HS-5 (cell line): ENCODE results near the gene DRD4.

Experiments used
- DNase-seq: peaks from one replicate; pipeline ENCODE4 v3.0.0-alpha.2; 2012; ENCODE audit warnings: low read depth

DRD4 gene

DNA sequence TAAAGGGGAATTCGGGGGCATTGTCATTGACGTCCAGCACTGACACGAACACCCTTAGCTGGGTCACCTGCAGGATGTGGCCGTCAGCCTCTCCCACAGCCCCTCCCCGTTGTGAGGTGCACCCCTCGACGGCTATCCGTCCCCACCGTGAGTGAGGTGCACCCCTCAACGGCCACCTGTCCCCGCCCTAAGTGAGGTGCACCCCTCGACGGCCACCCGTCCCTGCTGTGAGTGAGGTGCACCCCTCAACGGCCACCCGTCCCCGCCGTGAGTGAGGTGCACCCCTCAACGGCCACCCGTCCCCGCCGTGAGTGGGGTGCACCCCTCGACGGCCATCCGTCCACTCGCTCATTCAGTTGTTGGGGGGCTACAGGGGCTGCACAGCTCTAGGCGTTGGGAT lies 15.2 kb upstream of the DRD4 start:
- no peak for DNase-seq

DNA sequence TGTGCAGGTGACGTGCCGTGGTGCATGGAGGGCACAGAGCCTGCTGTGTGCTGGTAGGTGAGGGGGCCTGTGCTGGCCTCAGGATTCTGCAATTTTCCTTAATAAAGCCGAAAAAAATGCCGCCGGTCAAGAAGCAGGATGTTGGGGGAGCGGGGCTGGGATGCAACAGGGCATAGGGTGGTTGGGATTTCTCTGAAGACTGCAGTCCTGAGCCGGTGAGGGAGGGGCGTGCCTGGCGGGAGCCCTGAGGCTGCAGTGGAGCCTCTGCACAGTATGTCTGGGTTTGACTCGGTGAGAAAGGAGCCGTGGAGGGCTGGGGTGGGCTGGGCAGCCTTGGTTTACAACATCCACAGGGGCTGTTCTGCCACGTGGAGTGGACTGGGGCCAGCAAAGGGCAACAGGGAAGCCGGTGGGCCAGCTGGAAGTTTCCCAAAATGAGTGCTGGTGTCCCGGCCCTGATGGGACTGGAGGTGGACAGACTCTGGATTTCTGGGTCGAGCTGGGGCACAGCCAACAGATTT lies 13.7 kb upstream of the DRD4 start:
- no peak for DNase-seq

DNA sequence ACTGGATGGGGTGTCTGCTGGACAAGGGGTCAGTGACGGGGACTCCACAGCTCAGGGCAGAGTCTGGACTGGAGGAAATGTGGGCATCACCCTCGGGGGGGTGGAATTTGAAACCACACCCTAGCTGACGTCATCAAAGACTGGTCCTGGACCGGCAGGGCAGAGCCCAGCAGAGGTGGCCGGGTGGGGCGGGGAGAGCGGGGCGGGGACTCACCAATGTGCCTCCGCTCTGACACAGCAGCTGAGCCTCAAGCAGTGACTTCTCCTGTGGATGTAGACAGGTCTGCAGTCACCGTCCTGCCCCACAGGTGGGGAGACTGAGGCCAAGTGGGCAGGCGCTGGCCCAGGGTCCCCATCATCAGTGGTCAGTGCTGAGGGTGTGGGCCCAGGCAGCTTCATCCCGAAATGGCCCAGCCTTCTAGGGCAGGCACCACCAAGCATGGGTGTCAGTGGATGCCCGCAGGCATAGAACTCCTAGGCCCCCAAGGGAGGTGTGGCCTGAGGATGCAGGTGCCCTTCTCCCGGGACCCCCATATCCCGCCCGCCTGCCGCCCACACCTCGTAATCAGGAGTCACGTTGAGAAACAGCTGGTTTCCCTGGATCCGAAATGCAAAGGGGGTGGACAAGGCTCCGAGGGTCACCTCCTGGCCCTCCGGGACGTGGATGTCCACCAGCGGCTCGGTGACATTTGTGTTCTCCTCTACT lies 12.9 kb upstream of the DRD4 start:
- no peak for DNase-seq

DNA sequence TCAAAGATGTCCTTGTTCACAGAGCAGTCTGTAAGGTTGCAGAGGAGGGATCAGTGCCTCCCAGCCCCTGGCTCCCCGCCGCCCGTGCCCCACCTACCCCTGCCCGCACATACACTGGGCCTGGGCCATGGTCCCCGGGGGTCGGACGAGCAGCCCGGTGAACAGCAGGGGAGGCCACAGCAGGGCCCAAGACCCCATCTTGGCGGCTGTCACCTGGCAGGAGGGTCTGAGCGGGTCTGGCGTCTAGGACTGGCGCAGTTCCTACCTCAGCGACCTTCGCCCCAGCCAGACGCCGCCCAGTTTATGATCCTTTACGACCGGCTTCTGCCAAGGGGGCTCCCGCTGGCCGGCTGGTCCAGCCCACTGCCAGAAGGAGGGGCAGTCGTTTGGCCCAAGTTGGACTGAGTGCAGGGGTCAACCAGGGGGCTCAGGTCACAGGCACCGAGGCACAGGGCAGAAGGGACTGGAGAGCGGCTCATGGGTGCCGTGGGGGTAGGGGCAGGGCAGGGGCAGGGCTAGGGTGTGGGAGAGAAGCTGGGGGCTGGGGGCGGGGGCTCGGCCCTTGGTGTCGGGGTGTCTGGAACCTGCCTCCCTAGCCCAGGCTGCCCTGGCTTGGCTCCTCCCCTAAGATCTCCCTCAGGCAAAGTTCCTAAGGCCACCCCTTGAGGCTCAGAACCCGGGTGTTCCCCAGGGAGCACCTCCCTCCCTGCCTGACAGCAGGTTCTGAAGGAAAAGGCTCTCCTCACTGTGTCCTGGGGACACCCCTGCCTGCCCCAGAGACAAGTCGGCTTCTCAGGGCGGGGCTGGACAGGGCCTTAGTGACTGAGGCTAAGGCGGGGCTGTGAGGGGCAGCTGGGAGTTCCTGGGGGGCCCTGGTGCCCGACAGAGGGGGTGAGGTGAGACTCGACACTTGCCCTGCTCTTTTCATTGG lies 12.1 kb upstream of the DRD4 start, which contains the start of gene CDHR5:
Gene CDHR5 (minus strand): TSS at position 251 of the 931 bp plus-strand sequence. CDS start 53 bp downstream, at position 198.
- DNase-seq: no peak

DNA sequence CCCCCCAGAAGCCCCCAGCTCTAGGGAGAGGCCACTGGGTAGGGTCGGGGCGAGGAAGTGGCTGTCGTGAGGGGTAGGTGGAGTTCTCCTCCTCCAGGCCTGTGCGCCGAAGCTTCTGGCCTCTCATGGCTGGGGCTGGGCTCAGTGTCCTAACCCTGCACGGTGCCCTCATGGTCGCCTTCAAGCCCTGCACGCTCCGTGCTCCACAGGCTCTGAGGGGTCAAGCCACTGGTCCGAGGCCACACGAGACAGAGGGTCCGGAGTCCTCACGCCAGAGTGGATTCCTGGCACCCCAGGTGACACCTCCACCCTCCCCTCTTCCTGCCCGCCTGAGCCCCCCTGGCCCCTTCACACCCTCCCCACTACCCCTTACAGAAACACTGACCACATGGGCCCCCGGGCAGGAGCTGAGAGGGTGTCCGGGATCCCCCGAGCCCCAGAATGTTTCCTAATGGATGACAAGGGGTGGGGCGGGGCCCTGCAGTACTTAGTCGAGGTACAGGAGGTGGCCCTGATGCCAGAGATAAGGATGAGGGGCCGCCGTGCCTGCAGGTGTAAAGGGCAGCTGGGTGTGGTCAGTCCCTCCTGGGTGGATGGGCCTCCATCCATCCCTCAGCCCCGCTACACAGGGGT lies 11.3 kb upstream of the DRD4 start:
- no peak for DNase-seq

DNA sequence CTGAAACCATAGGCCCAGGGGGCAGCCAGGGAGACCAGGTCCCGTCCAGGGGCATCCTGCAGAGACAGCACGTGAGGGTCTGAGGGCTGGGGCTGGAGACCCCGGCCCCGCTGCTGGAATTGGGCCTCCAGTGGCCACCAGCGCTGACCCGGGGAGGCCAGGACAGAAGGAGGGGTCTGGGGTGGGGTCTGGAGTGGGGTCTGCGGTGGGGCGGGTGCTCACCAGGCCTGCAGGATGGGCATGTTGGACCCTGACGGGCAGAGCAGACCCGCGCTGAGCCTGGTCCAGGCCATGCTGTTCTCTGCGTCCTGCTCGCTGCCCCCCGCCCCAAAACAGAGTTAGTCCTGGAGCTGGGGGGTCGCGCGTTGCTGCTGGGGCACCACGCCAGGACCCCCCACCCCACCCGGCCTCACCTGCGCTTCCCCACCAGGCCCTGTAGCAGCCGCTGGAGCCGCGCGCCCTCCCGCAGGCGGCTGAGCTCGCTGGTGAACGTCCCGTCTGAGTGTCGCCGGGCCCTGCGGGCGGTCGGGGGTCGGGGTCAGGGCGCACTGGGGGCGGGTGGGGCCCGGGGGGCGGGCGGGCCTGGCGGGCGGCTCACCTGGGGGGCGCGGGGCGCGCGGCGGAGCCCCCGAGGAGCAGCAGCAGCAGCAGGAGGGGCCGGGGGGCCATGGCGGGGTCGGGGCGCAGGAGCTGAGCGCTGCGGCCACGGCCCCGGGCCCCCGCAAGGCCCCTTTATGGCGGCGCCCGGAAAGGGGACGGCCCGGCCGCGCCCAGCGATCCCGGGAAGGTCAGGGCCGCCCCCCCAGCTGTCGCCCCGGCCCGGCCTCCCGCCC lies 10.4 kb upstream of the DRD4 start, which contains the start of gene SCT:
Gene SCT (minus strand): TSS at position 707 of the 833 bp plus-strand sequence. CDS start 38 bp downstream, at position 669.
- DNase-seq: no peak

DNA sequence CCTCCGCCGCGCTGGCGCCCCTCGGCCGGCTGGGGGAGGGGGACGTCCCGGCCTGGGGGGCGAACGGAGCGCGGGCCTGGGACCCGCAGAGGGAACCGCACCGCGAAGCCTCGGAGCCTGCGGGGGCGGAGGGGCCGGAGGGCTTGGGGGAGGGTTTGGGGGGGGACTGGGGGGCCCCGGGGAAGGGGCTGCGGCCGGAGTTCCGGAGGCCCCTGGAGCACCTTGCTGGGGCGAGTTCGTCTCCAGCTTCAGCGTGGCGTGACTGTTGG lies 9.8 kb upstream of the DRD4 start:
- DNase-seq: no peak

DNA sequence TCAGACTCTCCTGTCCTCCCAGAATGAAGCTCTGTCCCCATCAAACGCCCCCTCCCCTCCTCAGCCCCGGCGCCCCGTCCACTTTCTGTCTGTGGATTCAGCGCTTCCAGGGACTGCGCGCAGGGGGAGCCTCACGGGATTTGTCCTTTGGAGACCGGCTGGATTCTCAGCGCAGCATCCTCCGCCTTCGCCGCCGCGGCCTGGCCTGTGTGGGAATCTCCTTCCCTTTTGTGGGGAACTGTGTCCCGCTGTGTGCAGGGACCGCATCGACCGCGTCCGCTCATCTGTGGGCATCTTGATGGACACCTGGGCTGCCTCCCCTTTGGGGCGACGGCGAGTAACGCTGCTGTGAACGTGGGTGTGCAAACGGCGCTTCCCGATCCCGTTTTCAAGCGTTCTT lies 9.0 kb upstream of the DRD4 start:
- DNase-seq: no peak

DNA sequence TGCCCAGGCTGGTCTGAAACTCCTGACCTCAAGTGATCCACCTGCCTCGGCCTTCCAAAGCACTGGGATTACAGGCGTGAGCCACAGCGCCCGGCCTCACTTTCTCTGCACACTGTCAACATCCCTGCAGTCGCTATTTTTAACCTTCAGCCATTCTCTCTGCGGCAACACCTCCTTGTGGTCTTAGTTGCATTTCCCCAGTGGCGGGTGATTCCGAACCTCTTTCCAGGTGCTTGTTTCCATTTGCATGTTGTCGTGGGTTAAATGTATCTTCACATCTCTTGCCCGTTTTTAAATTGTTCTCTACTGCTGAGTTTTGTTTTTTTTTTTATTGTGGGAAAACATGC lies 7.9 kb upstream of the DRD4 start:
- DNase-seq: no peak

DNA sequence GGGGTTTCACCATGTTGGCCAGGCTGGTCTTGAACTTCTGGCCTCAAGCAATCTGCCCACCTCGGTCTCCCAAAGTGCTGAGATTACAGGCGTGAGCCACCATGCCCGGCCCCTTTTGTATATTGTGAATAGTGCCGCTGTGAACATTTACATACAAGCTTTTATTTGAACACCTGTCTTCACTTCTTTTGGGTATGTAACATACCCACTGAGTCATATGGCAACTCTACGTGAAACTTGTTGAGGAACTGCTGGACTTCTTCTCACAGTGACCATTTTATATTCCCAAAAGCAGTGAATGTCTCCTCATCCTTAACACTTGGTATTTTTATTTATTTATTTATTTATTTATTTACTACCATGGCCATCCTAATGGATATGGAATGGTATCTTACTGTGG lies 6.2 kb upstream of the DRD4 start:
- no peak for DNase-seq

DNA sequence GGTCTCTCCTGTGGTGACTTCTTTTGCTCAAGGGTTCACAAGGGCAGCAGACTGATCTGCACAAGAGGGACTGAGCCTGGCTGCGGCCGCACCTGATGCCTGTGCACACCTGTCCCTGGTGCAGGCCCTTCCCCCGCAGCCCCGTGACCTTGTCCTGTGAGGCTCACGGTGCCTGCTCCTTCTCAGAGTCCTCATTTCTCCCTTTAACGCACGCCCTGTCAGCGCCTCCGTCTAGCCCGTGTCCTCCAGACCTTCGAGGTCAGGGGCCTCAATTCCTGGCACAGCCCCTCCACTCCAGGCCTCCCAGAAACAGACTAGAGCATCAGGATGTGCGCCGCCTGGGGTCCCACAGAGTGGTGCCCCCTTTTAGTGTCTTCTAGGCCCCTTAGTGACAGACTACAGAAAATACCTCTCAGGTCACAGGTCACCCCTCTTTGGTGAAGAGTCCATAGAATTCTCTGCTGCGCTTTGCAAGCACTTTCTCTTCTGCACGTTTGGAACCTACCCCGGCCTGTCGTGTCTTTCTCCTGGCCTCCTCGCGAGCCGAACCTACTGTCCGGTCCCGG lies 1.0 kb upstream of the DRD4 start:
- no peak for DNase-seq

DNA sequence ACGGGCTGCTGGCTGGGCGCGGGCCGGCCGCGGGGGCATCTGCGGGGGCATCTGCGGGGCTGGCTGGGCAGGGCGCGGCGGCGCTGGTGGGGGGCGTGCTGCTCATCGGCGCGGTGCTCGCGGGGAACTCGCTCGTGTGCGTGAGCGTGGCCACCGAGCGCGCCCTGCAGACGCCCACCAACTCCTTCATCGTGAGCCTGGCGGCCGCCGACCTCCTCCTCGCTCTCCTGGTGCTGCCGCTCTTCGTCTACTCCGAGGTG lies 194 bp downstream of the DRD4 start:
- DNase-seq: no peak

DNA sequence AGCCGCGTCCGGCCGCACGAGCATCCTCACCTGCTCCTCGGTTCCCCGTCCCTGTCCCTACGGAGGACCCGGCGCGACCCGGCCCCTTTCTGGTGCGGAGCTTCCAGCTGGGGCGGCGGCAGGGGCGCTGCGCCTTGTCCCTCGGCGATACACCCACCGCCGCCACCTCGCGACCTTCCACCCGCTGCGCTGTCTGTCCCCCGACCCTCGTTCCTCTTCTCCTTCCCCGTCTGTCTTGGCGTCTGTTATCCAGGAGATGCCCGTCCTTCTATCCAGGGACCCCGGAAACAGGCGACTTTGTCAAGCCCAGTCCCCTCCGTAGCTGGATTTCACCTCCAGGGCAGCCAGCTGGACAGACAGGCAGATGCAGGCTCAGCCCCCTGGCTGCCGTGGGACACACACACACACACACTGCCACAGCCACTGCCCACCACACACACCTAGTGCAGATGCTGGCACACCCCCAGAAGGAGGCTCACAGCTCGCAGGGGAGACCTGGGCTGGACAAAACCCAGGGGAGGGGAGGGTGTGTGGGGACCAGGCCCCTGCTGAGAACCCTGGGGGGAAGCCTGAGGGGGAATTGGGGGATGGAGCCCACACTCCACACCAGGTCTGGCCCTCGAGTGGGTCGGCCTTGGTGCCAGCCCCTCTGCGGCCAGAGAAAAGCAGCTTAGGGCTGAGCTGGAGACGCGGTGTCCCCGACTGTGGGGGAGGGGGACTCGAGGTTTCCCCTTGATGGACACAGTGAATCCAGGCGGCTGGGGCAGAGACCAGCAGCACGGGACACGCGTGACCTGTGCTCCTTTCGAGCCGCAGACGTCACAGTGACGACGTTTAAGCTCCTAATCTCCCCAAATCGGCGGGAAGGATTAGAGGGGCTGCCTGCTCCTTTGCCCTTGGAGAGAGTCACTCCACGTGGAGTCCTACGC lies 788 bp downstream of the DRD4 start:
- DNase-seq: no peak

DNA sequence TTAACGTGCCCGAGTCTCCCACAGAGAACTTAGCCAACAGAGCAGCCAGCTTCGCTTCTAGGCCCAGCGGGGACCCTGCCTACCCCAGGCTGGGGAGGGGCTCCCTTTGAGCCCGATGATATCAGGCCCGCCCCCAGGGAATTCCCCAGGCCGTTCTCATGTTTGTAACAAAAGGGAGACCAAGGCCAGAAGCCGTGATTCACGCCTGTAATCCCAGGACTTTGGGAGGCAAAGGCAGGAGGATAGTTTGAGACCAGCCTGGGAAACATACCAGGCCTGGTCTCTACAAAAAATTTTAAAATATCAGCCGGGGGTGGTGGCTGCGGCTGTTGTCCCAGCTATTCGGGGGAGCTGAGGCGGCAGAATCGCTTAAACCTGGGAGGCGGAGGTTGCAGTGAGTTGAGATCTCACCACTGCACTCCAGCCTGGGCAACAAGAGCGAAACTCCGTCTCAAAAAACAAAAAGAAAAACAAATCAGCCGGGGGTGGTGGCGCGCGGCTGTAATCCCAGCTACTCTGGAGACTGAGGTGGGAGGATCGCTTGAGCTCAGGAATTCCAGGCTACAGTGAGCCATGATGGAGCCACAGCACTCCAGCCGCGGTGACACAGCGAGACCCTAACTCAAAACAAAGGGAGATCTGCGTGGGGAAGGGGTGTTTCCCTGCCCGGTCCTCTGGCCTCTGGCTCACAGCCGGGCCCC lies 1.7 kb downstream of the DRD4 start:
- DNase-seq: no peak

DNA sequence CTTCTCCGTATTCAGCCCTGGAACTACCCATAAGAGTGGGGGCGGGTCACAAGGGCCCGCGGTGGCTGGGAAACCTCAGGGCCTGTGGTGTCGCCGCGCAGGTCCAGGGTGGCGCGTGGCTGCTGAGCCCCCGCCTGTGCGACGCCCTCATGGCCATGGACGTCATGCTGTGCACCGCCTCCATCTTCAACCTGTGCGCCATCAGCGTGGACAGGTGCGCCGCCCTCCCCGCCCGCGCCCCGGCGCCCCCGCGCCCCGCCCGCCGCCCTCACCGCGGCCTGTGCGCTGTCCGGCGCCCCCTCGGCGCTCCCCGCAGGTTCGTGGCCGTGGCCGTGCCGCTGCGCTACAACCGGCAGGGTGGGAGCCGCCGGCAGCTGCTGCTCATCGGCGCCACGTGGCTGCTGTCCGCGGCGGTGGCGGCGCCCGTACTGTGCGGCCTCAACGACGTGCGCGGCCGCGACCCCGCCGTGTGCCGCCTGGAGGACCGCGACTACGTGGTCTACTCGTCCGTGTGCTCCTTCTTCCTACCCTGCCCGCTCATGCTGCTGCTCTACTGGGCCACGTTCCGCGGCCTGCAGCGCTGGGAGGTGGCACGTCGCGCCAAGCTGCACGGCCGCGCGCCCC lies 2.4 kb downstream of the DRD4 start:
- no peak for DNase-seq

DNA sequence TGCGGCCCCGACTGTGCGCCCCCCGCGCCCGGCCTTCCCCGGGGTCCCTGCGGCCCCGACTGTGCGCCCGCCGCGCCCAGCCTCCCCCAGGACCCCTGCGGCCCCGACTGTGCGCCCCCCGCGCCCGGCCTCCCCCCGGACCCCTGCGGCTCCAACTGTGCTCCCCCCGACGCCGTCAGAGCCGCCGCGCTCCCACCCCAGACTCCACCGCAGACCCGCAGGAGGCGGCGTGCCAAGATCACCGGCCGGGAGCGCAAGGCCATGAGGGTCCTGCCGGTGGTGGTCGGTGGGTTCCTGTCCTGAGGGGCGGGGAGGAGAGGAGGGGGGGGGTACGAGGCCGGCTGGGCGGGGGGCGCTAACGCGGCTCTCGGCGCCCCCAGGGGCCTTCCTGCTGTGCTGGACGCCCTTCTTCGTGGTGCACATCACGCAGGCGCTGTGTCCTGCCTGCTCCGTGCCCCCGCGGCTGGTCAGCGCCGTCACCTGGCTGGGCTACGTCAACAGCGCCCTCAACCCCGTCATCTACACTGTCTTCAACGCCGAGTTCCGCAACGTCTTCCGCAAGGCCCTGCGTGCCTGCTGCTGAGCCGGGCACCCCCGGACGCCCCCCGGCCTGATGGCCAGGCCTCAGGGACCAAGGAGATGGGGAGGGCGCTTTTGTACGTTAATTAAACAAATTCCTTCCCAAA lies 3.1 kb downstream of the DRD4 start:
- DNase-seq: no peak

DNA sequence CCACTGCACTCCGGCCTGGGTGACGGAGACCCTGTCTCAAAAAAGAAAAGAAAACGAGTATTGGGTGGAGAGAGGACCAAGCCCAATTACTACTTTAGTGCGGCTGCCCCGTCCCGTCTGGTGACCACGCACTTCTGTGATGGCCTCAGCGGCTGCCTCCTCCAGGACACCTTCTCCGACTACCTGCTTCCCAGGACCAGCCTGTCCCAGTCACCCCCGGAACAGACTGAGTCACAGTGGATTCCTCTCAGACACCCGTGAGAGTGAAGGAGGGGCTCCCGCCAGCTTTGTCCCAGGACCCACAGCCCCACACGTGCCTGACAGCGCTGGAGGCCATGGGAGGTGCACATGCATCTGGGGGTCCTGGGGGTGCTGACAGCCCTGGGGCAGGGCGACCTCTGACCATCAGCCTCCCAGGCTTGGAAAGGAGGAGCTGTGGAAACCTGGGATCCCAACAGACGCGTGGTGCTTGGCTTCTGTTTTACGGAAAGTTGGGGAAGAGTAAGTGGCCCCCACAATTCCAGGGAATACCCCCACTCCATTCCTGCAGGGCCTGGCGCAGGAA lies 4.8 kb downstream of the DRD4 start:
- DNase-seq: no peak

DNA sequence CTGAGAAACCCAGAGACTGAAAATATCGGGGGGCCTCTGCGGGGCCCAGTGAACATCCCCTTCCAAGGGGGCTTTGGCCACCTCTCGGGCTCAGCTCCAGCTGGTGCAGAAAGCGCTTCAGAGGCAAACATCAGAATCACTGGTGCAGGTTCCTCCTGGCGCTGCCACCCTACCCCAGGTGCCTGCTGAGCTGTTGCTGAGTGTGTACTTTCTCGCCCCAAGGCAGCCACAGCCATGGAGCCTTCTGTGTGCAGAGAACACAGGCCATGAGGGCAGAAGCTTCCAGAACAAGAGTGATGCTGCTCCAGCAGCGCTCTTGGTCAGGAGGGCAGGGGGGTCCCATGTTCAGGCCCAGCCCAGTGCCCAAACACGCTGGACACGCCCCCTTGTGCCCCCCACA lies 6.3 kb downstream of the DRD4 start:
- no peak for DNase-seq
